ENCODE data around the gene PDZRN4. TPM values are rescaled to one million over a fixed set of nuclear protein-coding genes. Genes with fewer than 3 reads are reported as not detected.
"Not testable (repeated sequence)": the region's sequence is repeated elsewhere in the genome, so short reads cannot be mapped to it uniquely, and the experiment has no call there.

The PDZRN4 gene
- total RNA-seq, 1 experiment from 2014 or later, result not detected

DNA sequence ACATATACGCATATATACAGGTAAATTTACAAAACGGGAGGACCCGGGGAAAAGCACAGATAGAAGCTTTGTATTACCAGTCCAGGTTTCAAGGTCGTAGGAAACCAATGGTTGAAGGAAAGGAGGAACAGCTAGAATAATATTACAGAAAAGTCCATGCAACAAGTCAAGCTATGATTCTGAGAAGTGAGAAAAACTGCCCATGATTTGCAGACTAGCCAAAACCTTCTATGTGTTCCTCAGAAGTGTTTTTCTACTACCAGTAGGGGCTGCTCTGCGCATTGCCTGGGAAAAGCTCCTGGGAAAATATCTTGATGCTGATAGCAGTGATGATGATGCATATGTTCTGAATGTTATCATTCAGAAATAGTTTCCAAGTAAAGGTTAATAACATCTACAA lies 2.2 kb downstream of the PDZRN4 start:
- CTCF ChIA-PET, result no interaction called here
- Histone ChIP-seq H3K36me3 (ENCODE audit: control insufficient read depth, insufficient read depth, low read length) (no peaks in the 10 kb centered on the region), H3K9me3 (no peaks in the 10 kb centered on the region), H3K27me3 (replicated peaks; ENCODE audit: control insufficient read depth, insufficient read depth, low read length) (no peaks in the 10 kb centered on the region), H3K4me1 (no peaks in the 10 kb centered on the region), H3K4me3 (ENCODE audit: low read depth, low read length) (no peak overlapping the region)
- no peaks in the 10 kb centered on the region for H3K27me3 Mint-ChIP-seq (ENCODE audit: insufficient read depth, unreplicated experiment)
- H3K27ac Mint-ChIP-seq (ENCODE audit: unreplicated experiment), result no peak overlapping the region
- no peaks in the 10 kb centered on the region for H3K4me1 Mint-ChIP-seq (ENCODE audit: low read depth, unreplicated experiment)
- H3K4me3 Mint-ChIP-seq (ENCODE audit: unreplicated experiment), result no peak overlapping the region
- no peaks in the 10 kb centered on the region for H3K9me3 Mint-ChIP-seq (ENCODE audit: unreplicated experiment)
- TF ChIP-seq, protein P1, sequence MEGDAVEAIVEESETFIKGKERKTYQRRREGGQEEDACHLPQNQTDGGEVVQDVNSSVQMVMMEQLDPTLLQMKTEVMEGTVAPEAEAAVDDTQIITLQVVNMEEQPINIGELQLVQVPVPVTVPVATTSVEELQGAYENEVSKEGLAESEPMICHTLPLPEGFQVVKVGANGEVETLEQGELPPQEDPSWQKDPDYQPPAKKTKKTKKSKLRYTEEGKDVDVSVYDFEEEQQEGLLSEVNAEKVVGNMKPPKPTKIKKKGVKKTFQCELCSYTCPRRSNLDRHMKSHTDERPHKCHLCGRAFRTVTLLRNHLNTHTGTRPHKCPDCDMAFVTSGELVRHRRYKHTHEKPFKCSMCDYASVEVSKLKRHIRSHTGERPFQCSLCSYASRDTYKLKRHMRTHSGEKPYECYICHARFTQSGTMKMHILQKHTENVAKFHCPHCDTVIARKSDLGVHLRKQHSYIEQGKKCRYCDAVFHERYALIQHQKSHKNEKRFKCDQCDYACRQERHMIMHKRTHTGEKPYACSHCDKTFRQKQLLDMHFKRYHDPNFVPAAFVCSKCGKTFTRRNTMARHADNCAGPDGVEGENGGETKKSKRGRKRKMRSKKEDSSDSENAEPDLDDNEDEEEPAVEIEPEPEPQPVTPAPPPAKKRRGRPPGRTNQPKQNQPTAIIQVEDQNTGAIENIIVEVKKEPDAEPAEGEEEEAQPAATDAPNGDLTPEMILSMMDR (IDR thresholded peaks at IDR 0.05; ENCODE audit: insufficient read depth in 1 of 2, low read depth in 1 of 2, low read length in 1 of 2, severe bottlenecking in 1 of 2, unreplicated experiment in 1 of 2), result peak; percentile 15 to 25
- BruUV-seq (replicated peaks), result no TSS peak
- POLR2A ChIA-PET, result no interaction called here
- H3K36me3 Mint-ChIP-seq (ENCODE audit: insufficient read depth, unreplicated experiment), result no peaks in the 10 kb centered on the region
- peak in 1 of 2 experiments; percentile 10 for DNase-seq
- intact Hi-C loops (cut with micrococcal nuclease; ENCODE audit: unreplicated experiment), result no loop called here

DNA sequence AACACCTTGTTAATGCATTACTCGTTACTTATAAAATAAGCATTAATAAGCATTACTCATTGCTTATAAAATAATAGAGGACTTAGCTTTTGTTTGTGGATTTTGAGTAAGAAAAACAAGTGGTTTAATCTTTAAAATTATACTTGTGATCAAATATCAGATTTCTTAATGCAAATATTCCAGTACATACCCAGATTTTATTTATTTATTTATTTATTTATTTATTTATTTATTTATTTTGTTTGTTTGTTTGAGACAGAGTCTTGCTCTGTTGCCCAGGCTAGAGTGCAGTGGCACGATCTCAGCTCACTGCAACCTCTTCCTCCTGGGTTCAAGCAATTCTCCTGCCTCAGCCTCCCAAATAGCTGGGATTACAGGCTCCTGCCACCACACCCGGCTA lies 3.4 kb downstream of the PDZRN4 start:
- intact Hi-C loops (cut with micrococcal nuclease; ENCODE audit: unreplicated experiment); CTCF ChIA-PET; H3K4me1 ChIP-seq; H3K4me3 ChIP-seq (ENCODE audit: low read depth, low read length); BruUV-seq (replicated peaks); H3K4me1 Mint-ChIP-seq (ENCODE audit: low read depth, unreplicated experiment); H3K9me3 ChIP-seq; H3K36me3 Mint-ChIP-seq (ENCODE audit: insufficient read depth, unreplicated experiment); DNase-seq; H3K27ac Mint-ChIP-seq (ENCODE audit: unreplicated experiment); H3K9me3 Mint-ChIP-seq (ENCODE audit: unreplicated experiment); H3K27me3 ChIP-seq (replicated peaks; ENCODE audit: control insufficient read depth, insufficient read depth, low read length); POLR2A ChIA-PET; H3K27me3 Mint-ChIP-seq (ENCODE audit: insufficient read depth, unreplicated experiment); H3K4me3 Mint-ChIP-seq (ENCODE audit: unreplicated experiment); H3K36me3 ChIP-seq (ENCODE audit: control insufficient read depth, insufficient read depth, low read length): not testable (repeated sequence)

DNA sequence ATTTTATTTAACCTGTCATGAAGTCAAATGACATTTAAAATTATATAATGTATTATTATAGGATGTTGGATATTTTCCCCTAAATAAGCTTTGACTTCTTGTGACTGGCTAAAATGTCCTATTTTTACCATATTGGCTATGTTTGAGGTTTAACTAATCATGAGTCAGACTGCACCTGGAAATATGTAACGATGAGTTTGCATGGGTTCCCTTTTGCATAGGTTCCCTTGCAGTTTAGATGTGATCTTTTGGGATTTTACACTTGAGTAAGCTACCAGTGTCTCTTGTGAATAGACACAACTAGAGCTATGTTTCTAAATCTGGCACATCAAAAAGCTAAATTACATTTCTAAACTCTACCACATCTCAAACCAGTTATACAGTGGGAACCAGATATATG lies 5.2 kb downstream of the PDZRN4 start:
- Histone ChIP-seq H3K27me3 (replicated peaks; ENCODE audit: control insufficient read depth, insufficient read depth, low read length) (no peaks in the 10 kb centered on the region), H3K4me1 (no peaks in the 10 kb centered on the region), H3K36me3 (ENCODE audit: control insufficient read depth, insufficient read depth, low read length) (no peaks in the 10 kb centered on the region), H3K9me3 (no peaks in the 10 kb centered on the region), H3K4me3 (ENCODE audit: low read depth, low read length) (no peak overlapping the region)
- DNase-seq, result no peak
- TF ChIP-seq, protein P1 (IDR thresholded peaks at IDR 0.05; ENCODE audit: insufficient read depth in 1 of 2, low read depth in 1 of 2, low read length in 1 of 2, severe bottlenecking in 1 of 2, unreplicated experiment in 1 of 2), result no peak
- Mint-ChIP-seq H3K4me1 (ENCODE audit: low read depth, unreplicated experiment) (no peaks in the 10 kb centered on the region), H3K27me3 (ENCODE audit: insufficient read depth, unreplicated experiment) (no peaks in the 10 kb centered on the region), H3K36me3 (ENCODE audit: insufficient read depth, unreplicated experiment) (no peaks in the 10 kb centered on the region), H3K27ac (ENCODE audit: unreplicated experiment) (no peak overlapping the region), H3K4me3 (ENCODE audit: unreplicated experiment) (no peak overlapping the region), H3K9me3 (ENCODE audit: unreplicated experiment) (no peaks in the 10 kb centered on the region)
- ChIA-PET POLR2A (no interaction called here), CTCF (no interaction called here)
- BruUV-seq (replicated peaks), result no TSS peak
- intact Hi-C loops (cut with micrococcal nuclease; ENCODE audit: unreplicated experiment), result no loop called here

DNA sequence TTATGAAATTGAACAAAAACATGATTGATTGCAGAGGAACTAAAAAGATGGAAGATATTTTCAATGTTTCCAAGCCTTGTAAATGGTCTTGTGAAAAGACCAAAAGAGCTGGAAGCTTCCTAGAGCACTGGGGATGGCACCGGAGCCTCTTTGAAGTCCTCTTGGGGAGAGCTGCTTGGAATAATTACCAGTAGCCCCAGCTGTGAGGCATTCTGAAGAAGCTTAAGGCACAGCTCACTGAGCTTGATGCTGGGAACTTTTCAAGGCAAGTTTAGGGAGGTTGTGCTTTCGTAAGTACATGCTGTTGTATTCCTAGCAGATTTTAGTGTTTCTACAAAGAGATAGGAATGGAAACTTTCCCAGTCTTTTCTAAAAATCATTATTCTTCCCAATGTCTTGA lies 13.9 kb downstream of the PDZRN4 start:
- H3K4me3 ChIP-seq (ENCODE audit: low read depth, low read length), result no peak overlapping the region
- H3K4me3 Mint-ChIP-seq (ENCODE audit: unreplicated experiment), result no peak overlapping the region
- intact Hi-C loops (cut with micrococcal nuclease; ENCODE audit: unreplicated experiment), result no loop called here
- TF ChIP-seq, protein P1 (IDR thresholded peaks at IDR 0.05; ENCODE audit: insufficient read depth in 1 of 2, low read depth in 1 of 2, low read length in 1 of 2, severe bottlenecking in 1 of 2, unreplicated experiment in 1 of 2), result no peak
- no peaks in the 10 kb centered on the region for H3K9me3 Mint-ChIP-seq (ENCODE audit: unreplicated experiment)
- H3K4me1 Mint-ChIP-seq (ENCODE audit: low read depth, unreplicated experiment), result no peaks in the 10 kb centered on the region
- H3K27ac Mint-ChIP-seq (ENCODE audit: unreplicated experiment), result no peak overlapping the region
- no peak for DNase-seq
- ChIA-PET CTCF (no interaction called here), POLR2A (no interaction called here)
- no peaks in the 10 kb centered on the region for H3K27me3 Mint-ChIP-seq (ENCODE audit: insufficient read depth, unreplicated experiment)
- H3K9me3 ChIP-seq, result no peaks in the 10 kb centered on the region
- H3K36me3 Mint-ChIP-seq (ENCODE audit: insufficient read depth, unreplicated experiment), result no peaks in the 10 kb centered on the region
- no peaks in the 10 kb centered on the region for H3K4me1 ChIP-seq
- H3K36me3 ChIP-seq (ENCODE audit: control insufficient read depth, insufficient read depth, low read length), result no peaks in the 10 kb centered on the region
- no peaks in the 10 kb centered on the region for H3K27me3 ChIP-seq (replicated peaks; ENCODE audit: control insufficient read depth, insufficient read depth, low read length)
- no TSS peak for BruUV-seq (replicated peaks)

Measured in Caco-2 (cell line).